Activated T-helper 17 cell treated with anti-CD3 and anti-CD28 coated beads, Interleukin-2, amount 50 U/mL, for 72 hours (primary cell): Measurements from ENCODE around the gene CNGA1. TPM values are rescaled to one million over a fixed set of nuclear protein-coding genes. Genes with fewer than 3 reads are reported as not detected.

Source experiments
- ATAC-seq: fragments of 150-1000 bp; cut with Tn5 transposase; replicated peaks from 2 replicates; pipeline ENCODE4 v1.10.0; 2021; ENCODE audit warnings: mild to moderate bottlenecking, moderate library complexity
- H3K27ac Mint-ChIP-seq: one replicate; pipeline ENCODE4 v1.8.0; 2022; ENCODE audit warnings: mixed read lengths
- H3K27me3 Mint-ChIP-seq: one replicate; pipeline ENCODE4 v1.8.0; 2022; ENCODE audit warnings: mixed read lengths
- H3K36me3 Mint-ChIP-seq: one replicate; pipeline ENCODE4 v1.8.0; 2022; ENCODE audit warnings: low read depth, mild to moderate bottlenecking, mixed read lengths
- H3K4me1 Mint-ChIP-seq: one replicate; pipeline ENCODE4 v1.8.0; 2022; ENCODE audit warnings: mixed read lengths
- H3K4me3 Mint-ChIP-seq: one replicate; pipeline ENCODE4 v1.8.0; 2022; ENCODE audit warnings: mild to moderate bottlenecking, mixed read lengths
- H3K9me3 Mint-ChIP-seq: one replicate; pipeline ENCODE4 v1.8.0; 2022; ENCODE audit warnings: mixed read lengths
- total RNA-seq, 2 donors: library from RNA; stranded (reverse); gene quantifications; one replicate each; pipeline ENCODE4 v1.2.3, GENCODE V29; 2022

CNGA1 gene
- total RNA-seq: under 1 TPM in 1 of 2 donors, not detected in 1; 0.24 TPM

DNA sequence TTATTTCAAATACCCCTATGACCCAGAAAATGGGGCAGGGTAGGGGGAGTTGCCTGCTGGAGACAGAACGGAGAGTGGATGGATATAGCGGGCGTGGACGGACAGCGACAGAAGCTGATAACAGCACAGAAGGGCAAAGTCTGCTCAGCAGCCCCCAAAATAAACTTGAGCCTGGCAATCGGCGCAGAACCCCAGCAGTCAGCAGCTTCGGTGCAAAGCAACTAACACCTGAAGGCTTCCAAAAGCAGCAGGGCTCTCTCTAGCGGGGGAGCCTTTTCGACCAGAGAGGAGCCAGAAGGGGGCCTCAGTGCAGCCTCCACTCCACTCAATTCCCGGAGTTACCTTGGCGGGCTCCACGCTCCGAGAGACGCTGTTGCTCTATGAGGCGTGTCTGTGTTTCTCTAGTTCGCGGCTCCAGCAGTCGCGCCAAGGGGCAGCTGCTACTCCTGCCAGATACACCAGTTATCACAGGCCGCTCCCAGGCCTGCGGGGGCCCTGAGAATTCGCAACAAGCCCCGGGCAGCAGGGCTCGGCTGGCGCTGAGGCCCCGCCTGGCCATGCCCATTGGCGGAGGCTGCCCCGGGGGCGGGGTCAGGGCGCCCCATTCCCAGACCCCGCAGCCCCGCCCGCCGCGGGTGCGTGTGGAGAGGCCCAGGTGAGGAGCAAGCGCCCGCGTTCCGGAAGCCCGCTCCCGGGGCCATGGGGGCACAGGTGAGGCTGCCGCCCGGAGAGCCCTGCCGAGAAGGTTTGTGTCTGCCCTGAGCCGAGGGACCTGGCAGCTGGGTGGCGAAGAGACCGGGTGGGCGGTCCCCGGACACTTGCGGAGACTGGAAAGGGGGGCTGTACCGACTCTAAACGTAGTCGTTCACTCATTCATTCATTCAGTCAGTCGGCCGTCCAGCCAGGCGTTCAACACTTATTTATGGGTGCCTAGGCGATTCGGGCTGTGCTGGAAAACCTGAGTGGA is at the start of gene CNGA1, which contains the start of gene NIPAL1:
CNGA1 (minus strand) TSS at position 541 of the 967 bp plus-strand sequence. CDS start 63,992 bp downstream, outside the sequence.
NIPAL1 (plus strand) TSS at position 632 of the 967 bp plus-strand sequence; CDS start at position 700, 68 bp downstream.
- Mint-ChIP-seq H3K27ac (no peak within 1 kb of the TSS), H3K36me3 (no peaks in the 10 kb centered on the region), H3K27me3 (no peaks in the 10 kb centered on the region), H3K4me1 (peaks cover 14% of the 10 kb centered on the region), H3K9me3 (no peaks in the 10 kb centered on the region), H3K4me3 (peak within 1 kb of the TSS; percentile 78)
- ATAC-seq: peak; percentile 89

DNA sequence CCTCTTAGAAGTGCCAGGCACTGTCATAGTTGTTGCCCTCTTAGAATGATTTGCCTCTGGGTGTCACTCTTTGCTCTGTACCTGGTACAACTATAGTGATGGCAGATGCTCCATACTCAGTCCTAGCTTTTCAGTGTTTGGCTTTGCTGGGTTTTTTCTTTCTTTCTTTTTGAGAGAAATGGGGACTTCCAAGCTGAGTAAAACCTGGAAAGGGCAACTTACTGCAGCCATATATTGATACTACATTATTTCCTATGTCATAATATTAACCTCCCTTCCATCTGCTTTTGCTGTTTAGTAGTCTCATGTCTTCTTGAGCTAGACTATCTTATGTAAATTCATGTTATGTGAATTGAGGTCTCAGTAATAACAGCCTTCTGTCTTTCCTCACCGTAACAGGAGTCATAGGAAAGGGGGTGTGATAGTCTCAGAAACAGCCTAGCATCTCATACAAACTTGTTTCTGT is 49.1 kb upstream of the CNGA1 start:
- H3K27me3 Mint-ChIP-seq: no peaks in the 10 kb centered on the region
- peak overlapping the region; percentile 23 for H3K4me3 Mint-ChIP-seq
- peak; percentile 93 for ATAC-seq
- H3K27ac Mint-ChIP-seq: peak overlapping the region; percentile 6
- peaks cover 3% of the 10 kb centered on the region for H3K9me3 Mint-ChIP-seq
- peaks cover 45% of the 10 kb centered on the region for H3K36me3 Mint-ChIP-seq
- peaks cover 9% of the 10 kb centered on the region for H3K4me1 Mint-ChIP-seq

DNA sequence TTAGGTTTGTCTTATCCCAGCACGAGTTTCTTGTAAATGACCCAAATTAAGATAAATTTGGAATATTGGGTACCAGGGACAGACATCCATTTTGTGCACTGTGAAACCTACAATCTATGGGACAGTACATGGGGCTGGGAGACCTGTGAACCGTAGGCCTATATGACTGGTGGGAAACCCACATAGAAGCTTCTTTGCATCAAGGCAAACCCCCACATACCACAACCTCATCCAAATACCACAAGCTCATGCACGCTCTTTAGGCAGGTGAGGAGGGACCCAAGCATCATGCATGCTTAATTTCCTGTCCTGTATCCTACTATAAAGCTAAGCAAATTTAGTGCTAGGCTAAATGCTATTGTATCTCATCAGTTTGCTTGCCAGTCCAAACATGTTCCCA is 47.9 kb upstream of the CNGA1 start:
- Mint-ChIP-seq H3K4me1 (peaks cover 9% of the 10 kb centered on the region), H3K4me3 (no peak overlapping the region), H3K27ac (no peak overlapping the region), H3K27me3 (no peaks in the 10 kb centered on the region), H3K9me3 (peaks cover 7% of the 10 kb centered on the region), H3K36me3 (peaks cover 35% of the 10 kb centered on the region)
- peak; percentile 20 for ATAC-seq

DNA sequence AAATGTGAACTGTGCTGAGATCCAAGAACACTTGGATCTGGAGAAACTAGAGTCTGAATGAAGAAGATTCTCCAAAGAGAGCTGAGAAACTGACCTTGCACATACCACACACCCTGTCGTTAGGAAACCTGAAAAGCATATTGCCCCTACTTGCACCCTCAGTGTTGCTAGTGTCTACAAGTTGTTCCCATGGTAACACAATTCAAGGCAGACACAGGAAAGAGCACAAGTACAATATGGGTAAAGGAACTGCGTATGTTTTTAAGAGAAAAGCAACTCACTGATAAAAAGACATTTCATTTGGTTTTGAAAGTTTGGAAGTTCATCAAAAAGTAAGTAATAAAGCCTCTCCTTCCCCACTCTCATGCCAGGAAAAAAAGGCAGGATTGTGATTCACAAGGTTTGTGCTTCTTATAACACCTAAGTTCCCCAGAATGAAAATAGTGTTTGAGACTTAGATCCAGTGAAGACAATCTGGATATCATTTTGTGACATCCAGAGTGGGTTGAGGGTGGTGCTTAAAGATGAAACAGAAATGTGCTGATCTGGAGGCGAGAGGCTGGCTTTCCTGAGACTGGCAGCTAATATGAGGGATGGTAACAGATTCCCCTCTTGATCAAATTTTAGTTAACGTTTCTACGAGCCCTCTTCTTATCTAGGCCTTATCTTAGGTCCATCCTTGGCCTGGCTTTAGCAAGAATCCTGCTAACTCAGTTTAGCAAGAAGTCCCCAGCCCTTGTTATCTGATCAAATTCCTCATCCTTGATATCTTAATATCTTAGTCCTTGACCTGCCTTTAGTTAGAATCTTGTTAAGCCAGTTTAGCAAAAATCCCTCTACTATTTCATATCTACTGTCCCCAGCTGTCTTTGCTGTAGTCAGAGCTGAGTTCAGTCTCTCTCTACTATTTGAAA is 42.4 kb upstream of the CNGA1 start:
- Mint-ChIP-seq H3K9me3 (peaks cover 7% of the 10 kb centered on the region), H3K27ac (no peak overlapping the region)
- ATAC-seq: no peak

DNA sequence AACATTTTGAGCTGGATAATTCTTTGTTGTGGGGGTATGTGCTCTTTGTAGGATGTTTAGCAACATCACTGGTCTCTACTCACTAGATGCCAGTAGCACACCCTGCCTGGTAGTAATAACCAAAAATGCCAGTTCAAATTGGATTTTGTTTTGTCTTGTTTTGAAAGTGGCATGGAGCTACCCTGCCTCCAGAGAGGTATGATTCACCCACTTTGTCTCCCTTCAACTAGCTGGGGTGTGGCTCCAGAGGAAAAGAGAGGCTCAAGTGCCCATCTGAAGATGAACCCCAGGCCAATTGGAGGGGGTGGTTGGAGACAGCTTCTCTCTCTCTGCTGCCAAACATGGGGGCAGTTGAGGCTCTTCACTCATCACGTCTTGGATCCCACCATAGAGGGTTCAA is 34.6 kb upstream of the CNGA1 start:
- H3K4me3 Mint-ChIP-seq: no peak overlapping the region
- H3K27ac Mint-ChIP-seq: no peak overlapping the region
- no peaks in the 10 kb centered on the region for H3K9me3 Mint-ChIP-seq
- peaks cover 10% of the 10 kb centered on the region for H3K4me1 Mint-ChIP-seq
- ATAC-seq: no peak
- H3K27me3 Mint-ChIP-seq: peaks cover 4% of the 10 kb centered on the region
- H3K36me3 Mint-ChIP-seq: no peaks in the 10 kb centered on the region

More for the DNA sequence above, 42.4 kb upstream of the CNGA1 start:
- Mint-ChIP-seq H3K36me3 (no peaks in the 10 kb centered on the region), H3K4me3 (no peak overlapping the region), H3K27me3 (no peaks in the 10 kb centered on the region), H3K4me1 (no peaks in the 10 kb centered on the region)

DNA sequence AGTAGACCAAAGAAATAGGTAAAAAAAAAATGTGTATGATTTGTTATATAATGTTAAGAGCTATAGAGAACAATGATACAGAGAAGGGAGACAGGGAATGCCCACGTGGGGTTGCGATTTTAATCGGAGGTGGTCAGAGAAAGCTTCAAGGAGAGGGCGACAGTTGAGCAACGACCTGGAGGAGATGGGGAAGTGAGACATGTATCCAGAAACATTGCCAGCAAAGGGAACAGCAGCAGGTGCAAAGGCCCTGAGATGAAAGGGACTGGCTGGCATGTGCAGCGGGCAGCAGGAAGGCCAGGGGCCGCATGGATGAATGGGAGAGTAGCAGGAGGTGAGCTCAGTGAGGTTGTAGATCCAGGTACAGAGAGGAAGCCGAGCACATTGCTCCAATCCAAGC is 33.0 kb upstream of the CNGA1 start:
- H3K36me3 Mint-ChIP-seq: no peaks in the 10 kb centered on the region
- H3K9me3 Mint-ChIP-seq: no peaks in the 10 kb centered on the region
- H3K4me3 Mint-ChIP-seq: no peak overlapping the region
- H3K4me1 Mint-ChIP-seq: peaks cover 10% of the 10 kb centered on the region
- H3K27me3 Mint-ChIP-seq: peaks cover 4% of the 10 kb centered on the region
- no peak overlapping the region for H3K27ac Mint-ChIP-seq
- no peak for ATAC-seq

- no peak for ATAC-seq
- H3K4me3 Mint-ChIP-seq: no peak overlapping the region
- H3K27ac Mint-ChIP-seq: no peak overlapping the region
- H3K27me3 Mint-ChIP-seq: peaks cover 10% of the 10 kb centered on the region
- peaks cover 15% of the 10 kb centered on the region for H3K4me1 Mint-ChIP-seq
- no peaks in the 10 kb centered on the region for H3K9me3 Mint-ChIP-seq
- no peaks in the 10 kb centered on the region for H3K36me3 Mint-ChIP-seq
Observed at GRCh38 chr4:48047896-48048295, 31.4 kb upstream of the CNGA1 start.

- peak; percentile 86 for ATAC-seq
- H3K4me1 Mint-ChIP-seq: peaks cover 18% of the 10 kb centered on the region
- peaks cover 13% of the 10 kb centered on the region for H3K27me3 Mint-ChIP-seq
- H3K4me3 Mint-ChIP-seq: peak overlapping the region; percentile 49
- no peaks in the 10 kb centered on the region for H3K9me3 Mint-ChIP-seq
- H3K36me3 Mint-ChIP-seq: no peaks in the 10 kb centered on the region
- peak overlapping the region; percentile 57 for H3K27ac Mint-ChIP-seq
Observed at GRCh38 chr4:48047421-48047844, 31.0 kb upstream of the CNGA1 start.

DNA sequence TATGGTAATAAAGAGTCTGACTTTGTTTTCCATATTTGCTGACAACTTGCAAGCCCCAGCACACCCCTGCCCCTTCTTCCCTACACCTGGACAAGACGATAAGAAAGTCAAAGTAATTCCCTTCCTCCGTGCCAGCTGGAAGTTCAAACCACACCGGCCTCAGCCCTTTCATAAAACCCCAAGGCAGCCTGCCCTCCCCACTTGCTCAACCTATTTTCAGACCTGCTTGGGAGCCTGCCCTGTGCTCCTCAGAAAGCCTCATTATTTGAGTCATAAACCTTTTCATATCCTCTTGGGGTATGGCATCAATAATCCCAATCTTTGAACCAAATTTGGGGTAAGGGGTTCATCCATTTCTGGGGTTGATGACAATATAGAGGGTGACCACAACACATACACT is 29.6 kb upstream of the CNGA1 start:
- Mint-ChIP-seq H3K9me3 (no peaks in the 10 kb centered on the region), H3K36me3 (no peaks in the 10 kb centered on the region), H3K4me1 (peaks cover 26% of the 10 kb centered on the region), H3K27me3 (peaks cover 13% of the 10 kb centered on the region), H3K4me3 (peak overlapping the region; percentile 49), H3K27ac (no peak overlapping the region)
- ATAC-seq: peak; percentile 43

GRCh38 chr4:48044298-48044697 is 27.8 kb upstream of the CNGA1 start:
- Mint-ChIP-seq H3K4me3 (no peak overlapping the region), H3K9me3 (no peaks in the 10 kb centered on the region), H3K36me3 (no peaks in the 10 kb centered on the region), H3K27me3 (peaks cover 10% of the 10 kb centered on the region), H3K4me1 (peaks cover 26% of the 10 kb centered on the region), H3K27ac (no peak overlapping the region)
- ATAC-seq: no peak

DNA sequence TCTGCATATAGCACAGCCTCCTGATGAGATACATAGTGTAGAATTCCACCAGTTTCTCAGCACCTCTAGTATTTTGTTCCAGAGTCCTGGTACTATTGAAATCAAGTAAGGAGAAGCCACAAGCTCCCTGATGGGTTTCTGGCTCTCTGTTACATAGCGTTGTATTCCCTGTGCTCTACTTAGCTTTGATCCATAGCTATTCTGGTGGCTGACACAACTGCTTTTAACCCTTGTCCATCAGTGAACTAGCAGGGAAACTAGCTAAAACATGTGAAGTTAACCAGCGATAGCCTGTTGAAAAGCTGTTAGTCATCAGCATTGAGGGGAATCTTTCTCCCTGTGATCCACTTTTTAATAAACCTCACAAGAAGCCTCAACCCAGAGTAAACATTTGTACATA is 27.0 kb upstream of the CNGA1 start:
- Mint-ChIP-seq H3K27ac (no peak overlapping the region), H3K36me3 (no peaks in the 10 kb centered on the region), H3K27me3 (peaks cover 9% of the 10 kb centered on the region), H3K4me3 (peak overlapping the region; percentile 1), H3K4me1 (peaks cover 26% of the 10 kb centered on the region), H3K9me3 (no peaks in the 10 kb centered on the region)
- no peak for ATAC-seq

DNA sequence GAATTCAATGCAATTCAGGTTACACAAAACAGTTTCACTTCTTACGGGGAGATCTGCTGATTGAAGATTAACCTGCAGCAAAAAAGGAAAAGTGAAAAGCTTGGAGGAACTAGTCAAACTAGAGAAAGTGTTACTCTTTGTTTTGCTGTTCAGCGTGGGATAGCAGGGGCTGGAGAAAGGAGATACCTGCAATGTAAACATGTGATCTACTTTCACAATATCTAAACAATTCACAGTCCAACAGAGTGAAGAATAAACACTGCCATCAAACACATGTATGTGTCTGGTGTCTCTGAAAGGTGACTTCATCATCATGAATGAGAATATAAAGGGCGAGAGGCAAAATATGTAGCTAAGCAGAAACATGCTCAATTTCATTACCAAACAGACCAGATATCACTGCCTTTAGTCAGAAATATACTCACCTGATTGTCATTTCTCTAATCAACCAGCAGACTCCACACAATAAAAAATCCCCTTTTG is 26.5 kb upstream of the CNGA1 start:
- Mint-ChIP-seq H3K4me1 (peaks cover 26% of the 10 kb centered on the region), H3K36me3 (no peaks in the 10 kb centered on the region), H3K27ac (no peak overlapping the region), H3K9me3 (no peaks in the 10 kb centered on the region), H3K4me3 (peak overlapping the region; percentile 1), H3K27me3 (peaks cover 9% of the 10 kb centered on the region)
- no peak for ATAC-seq

- peak; percentile 82 for ATAC-seq
- Mint-ChIP-seq H3K9me3 (no peaks in the 10 kb centered on the region), H3K36me3 (peaks cover 1% of the 10 kb centered on the region), H3K4me3 (peak overlapping the region; percentile 13), H3K4me1 (peaks cover 17% of the 10 kb centered on the region), H3K27me3 (peaks cover 9% of the 10 kb centered on the region), H3K27ac (peak overlapping the region; percentile 47)
Observed at GRCh38 chr4:48041535-48042137, 25.2 kb upstream of the CNGA1 start.

DNA sequence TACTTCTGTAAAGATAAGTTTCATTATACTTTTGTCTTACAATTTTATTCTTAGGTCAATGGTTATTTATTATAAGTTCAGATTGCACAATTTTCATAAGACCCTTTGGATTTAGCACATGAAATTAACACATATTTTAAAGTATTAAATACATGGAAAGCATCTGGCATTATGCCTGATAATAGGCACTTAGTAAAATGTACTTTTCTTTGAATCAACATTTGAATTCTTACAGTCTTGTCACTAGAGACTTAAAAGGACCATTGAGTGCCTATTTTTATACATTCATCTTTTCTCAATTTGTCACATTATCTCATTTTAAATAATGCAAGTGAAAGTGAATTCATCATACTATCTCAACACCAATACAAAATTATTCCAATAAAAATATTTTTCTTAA is 23.1 kb upstream of the CNGA1 start:
- peaks cover 12% of the 10 kb centered on the region for H3K36me3 Mint-ChIP-seq
- peaks cover 9% of the 10 kb centered on the region for H3K27me3 Mint-ChIP-seq
- H3K4me3 Mint-ChIP-seq: no peak overlapping the region
- no peaks in the 10 kb centered on the region for H3K9me3 Mint-ChIP-seq
- no peak for ATAC-seq
- no peak overlapping the region for H3K27ac Mint-ChIP-seq
- H3K4me1 Mint-ChIP-seq: peaks cover 37% of the 10 kb centered on the region
